KMS-11 (cell line): ENCODE measurements around the gene ABO.
"Not testable (repeated sequence)": the region's sequence is repeated elsewhere in the genome, so short reads cannot be mapped to it uniquely, and the experiment has no call there.

ENCODE experiments used
- H2AFZ ChIP-seq: fragments of 200-600 bp; sonication (generic); 2 replicates; pipeline ENCODE4 v1.6.1; 2016; ENCODE audit warnings: antibody characterized with exemption, mixed run types, low read depth
- H3K27ac ChIP-seq: fragments of 200-600 bp; sonication (generic); 2 replicates; pipeline ENCODE4 v1.6.1; 2016; ENCODE audit warnings: mild to moderate bottlenecking, mixed run types
- H3K27me3 ChIP-seq: fragments of 200-600 bp; sonication (generic); 2 replicates; pipeline ENCODE4 v1.6.1; 2017; ENCODE audit warnings: mild to moderate bottlenecking, low read depth, mixed run types, moderate library complexity; ENCODE audit not compliant: insufficient read depth
- H3K36me3 ChIP-seq: fragments of 200-600 bp; sonication (generic); 2 replicates; pipeline ENCODE4 v1.6.1; 2017; ENCODE audit warnings: mild to moderate bottlenecking, mixed run types; ENCODE audit not compliant: insufficient read depth
- H3K4me1 ChIP-seq: fragments of 200-600 bp; sonication (generic); 2 replicates; pipeline ENCODE4 v1.6.1; 2016; ENCODE audit warnings: mild to moderate bottlenecking, low read depth, mixed run types; ENCODE audit not compliant: poor library complexity, severe bottlenecking
- H3K4me2 ChIP-seq: fragments of 200-600 bp; sonication (generic); 2 replicates; pipeline ENCODE4 v1.7.0; 2016; ENCODE audit warnings: mild to moderate bottlenecking, mixed run types
- H3K4me3 ChIP-seq: fragments of 200-600 bp; sonication (generic); IDR thresholded peaks from 2 replicates; pipeline ENCODE4 v1.6.1; 2017; ENCODE audit warnings: low read depth, low read length, mixed read lengths; ENCODE audit not compliant: insufficient read depth
- H3K79me2 ChIP-seq: fragments of 200-600 bp; sonication (generic); 2 replicates; pipeline ENCODE4 v1.6.1; 2016; ENCODE audit warnings: low read depth, mixed run types; ENCODE audit not compliant: insufficient read depth
- H3K9ac ChIP-seq: fragments of 200-600 bp; sonication (generic); 2 replicates; pipeline ENCODE4 v1.6.1; 2016; ENCODE audit warnings: mild to moderate bottlenecking, mixed run types
- H4K20me1 ChIP-seq: fragments of 200-600 bp; sonication (generic); 2 replicates; pipeline ENCODE4 v1.6.1; 2016; ENCODE audit warnings: mild to moderate bottlenecking, mixed run types; ENCODE audit not compliant: insufficient read depth
- TF ChIP-seq, protein P1 (sequence below): fragments of 200-600 bp; sonication (generic); conservative IDR thresholded peaks from 2 replicates; pipeline ENCODE4 v1.6.1; 2017; ENCODE audit warnings: low read depth, mild to moderate bottlenecking, antibody characterized with exemption, low read length, moderate library complexity, mixed read lengths

Gene ABO

GRCh38 chr9:133284362-133284761 lies 9.4 kb upstream of the ABO start:
- no peak overlapping the region for H2AFZ ChIP-seq
- no peak overlapping the region for H3K4me2 ChIP-seq
- TF ChIP-seq, protein P1, sequence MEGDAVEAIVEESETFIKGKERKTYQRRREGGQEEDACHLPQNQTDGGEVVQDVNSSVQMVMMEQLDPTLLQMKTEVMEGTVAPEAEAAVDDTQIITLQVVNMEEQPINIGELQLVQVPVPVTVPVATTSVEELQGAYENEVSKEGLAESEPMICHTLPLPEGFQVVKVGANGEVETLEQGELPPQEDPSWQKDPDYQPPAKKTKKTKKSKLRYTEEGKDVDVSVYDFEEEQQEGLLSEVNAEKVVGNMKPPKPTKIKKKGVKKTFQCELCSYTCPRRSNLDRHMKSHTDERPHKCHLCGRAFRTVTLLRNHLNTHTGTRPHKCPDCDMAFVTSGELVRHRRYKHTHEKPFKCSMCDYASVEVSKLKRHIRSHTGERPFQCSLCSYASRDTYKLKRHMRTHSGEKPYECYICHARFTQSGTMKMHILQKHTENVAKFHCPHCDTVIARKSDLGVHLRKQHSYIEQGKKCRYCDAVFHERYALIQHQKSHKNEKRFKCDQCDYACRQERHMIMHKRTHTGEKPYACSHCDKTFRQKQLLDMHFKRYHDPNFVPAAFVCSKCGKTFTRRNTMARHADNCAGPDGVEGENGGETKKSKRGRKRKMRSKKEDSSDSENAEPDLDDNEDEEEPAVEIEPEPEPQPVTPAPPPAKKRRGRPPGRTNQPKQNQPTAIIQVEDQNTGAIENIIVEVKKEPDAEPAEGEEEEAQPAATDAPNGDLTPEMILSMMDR = no peak
- no peaks in the 10 kb centered on the region for H3K36me3 ChIP-seq
- H3K4me3 ChIP-seq = no peak overlapping the region
- H3K27ac ChIP-seq = no peak overlapping the region
- no peaks in the 10 kb centered on the region for H3K79me2 ChIP-seq
- H3K27me3 ChIP-seq = peaks cover 90% of the 10 kb centered on the region
- no peaks in the 10 kb centered on the region for H4K20me1 ChIP-seq
- H3K4me1 ChIP-seq = no peaks in the 10 kb centered on the region
- no peak overlapping the region for H3K9ac ChIP-seq

DNA sequence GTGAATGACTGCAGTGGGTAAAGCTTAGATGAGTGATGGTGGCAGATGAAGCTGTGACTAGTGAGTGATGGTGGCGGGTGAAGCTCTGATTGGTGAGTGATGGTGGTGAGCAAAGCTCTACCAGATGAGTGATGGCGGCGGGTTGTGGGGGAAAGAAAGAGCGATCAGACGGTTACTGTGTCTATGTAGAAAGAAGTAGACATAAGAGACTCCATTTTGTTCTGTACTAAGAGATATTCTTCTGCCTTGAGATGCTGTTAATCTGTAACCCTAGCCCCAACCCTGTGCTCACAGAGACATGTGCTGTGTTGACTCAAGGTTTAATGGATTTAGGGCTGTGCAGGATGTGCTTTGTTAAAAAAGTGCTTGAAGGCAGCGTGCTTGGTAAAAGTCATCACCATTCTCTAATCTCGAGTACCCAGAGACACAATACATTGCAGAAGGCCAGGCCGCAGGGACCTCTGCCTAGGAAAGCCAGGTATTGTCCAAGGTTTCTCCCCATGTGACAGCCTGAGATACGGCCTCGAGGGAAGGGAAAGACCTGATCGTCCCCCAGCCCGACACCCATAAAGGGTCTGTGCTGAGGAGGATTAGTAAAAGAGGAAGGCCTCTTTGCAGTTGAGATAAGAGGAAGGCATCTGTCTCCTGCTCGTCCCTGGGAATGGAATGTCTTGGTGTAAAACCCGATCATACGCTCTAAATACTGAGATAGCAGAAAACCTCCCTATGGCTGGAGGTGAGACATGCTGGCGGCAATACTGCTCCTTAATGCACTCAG lies 8.4 kb upstream of the ABO start:
- not testable (repeated sequence) for H3K79me2 ChIP-seq, H3K4me1 ChIP-seq, H2AFZ ChIP-seq, H4K20me1 ChIP-seq, H3K4me3 ChIP-seq, H3K9ac ChIP-seq, H3K27ac ChIP-seq, H3K36me3 ChIP-seq, H3K4me2 ChIP-seq
- H3K27me3 ChIP-seq = peaks cover 92% of the 10 kb centered on the region

DNA sequence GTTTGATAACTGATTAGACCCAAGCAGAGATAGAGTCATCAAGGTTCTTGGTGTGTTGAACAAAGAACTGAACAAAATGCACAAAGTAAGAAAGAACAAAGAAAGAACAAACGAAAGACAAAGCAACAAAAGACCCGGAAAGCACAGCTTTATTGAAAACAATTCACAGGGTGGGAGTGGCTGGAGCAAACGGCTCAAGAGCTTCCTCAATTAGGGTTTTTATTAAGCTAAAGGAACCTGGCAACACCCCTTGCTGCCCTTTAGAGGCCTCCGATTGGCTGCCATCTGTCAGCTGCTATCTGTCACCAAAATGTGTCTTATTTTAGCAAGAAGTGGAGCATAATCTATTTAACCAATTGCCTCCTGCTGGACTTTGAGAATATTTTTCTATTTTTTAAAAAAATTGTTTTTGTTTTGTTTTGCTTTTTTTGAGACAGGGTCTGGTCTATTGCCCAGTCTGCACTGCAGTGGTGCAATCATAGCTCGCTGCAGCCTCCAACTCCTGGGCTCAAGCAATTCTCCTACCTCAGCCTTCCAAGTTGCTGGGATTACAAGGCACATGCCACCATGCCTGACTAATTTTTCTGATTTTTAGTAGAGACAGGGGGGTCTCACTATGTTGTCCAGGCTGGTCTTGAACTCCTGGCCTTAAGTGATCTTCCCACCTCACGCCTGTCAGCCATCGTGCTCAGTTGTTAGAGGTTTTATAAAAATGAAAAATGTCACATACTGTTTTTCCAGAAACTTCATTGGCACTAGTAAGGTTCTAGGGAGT lies 7.7 kb upstream of the ABO start:
- Histone ChIP-seq H3K4me1 (no peaks in the 10 kb centered on the region), H3K4me3 (no peak overlapping the region), H2AFZ (no peak overlapping the region), H4K20me1 (no peaks in the 10 kb centered on the region), H3K9ac (no peak overlapping the region), H3K36me3 (no peaks in the 10 kb centered on the region), H3K27ac (no peak overlapping the region), H3K4me2 (no peak overlapping the region), H3K79me2 (no peaks in the 10 kb centered on the region), H3K27me3 (peaks cover 92% of the 10 kb centered on the region)
- TF ChIP-seq, protein P1 = no peak

- TF ChIP-seq, protein P1 = no peak
- no peaks in the 10 kb centered on the region for H3K4me1 ChIP-seq
- H3K27ac ChIP-seq = no peak overlapping the region
- no peak overlapping the region for H2AFZ ChIP-seq
- H3K27me3 ChIP-seq = peaks cover 90% of the 10 kb centered on the region
- H3K4me2 ChIP-seq = no peak overlapping the region
- H3K4me3 ChIP-seq = no peak overlapping the region
- H4K20me1 ChIP-seq = no peaks in the 10 kb centered on the region
- H3K36me3 ChIP-seq = no peaks in the 10 kb centered on the region
- no peaks in the 10 kb centered on the region for H3K79me2 ChIP-seq
- H3K9ac ChIP-seq = no peak overlapping the region
Measured at GRCh38 chr9:133280392-133280791, 5.4 kb upstream of the ABO start.
